Transverse colon (tissue), 4 donors: ENCODE results near the gene MAJIN.

ENCODE experiments used
- EP300 ChIP-seq: sonication (generic); formaldehyde crosslinking; IDR thresholded peaks from one replicate; pipeline ENCODE4 v1.6.1; 2017; ENCODE audit warnings: antibody characterized with exemption, low read depth
- POLR2A ChIP-seq: fragments of 450-650 bp; IDR thresholded peaks from one replicate; pipeline ENCODE4 v1.6.1; 2016; ENCODE audit warnings: antibody characterized with exemption, mild to moderate bottlenecking, moderate library complexity
- POLR2AphosphoS5 ChIP-seq, 3 donors: sonication (generic); formaldehyde crosslinking; IDR thresholded peaks; one replicate each; pipeline ENCODE4 v1.6.1; 2016; ENCODE audit warnings: antibody characterized with exemption in 3 of 3
- TF ChIP-seq, protein P1 (sequence below), 5 experiments: fragments of 200-600 bp in 3 of 5; fragments of 450-650 bp in 2 of 5; sonication (generic) in 3 of 5; IDR thresholded peaks; 1 replicate in 2 of 5; 2 replicates in 3 of 5; pipeline ENCODE4 v1.5.1; 2016 to 2017; ENCODE audit warnings: antibody characterized with exemption in 5 of 5, inconsistent platforms in 3 of 5, mild to moderate bottlenecking in 2 of 5, moderate library complexity in 1 of 5

DNA sequence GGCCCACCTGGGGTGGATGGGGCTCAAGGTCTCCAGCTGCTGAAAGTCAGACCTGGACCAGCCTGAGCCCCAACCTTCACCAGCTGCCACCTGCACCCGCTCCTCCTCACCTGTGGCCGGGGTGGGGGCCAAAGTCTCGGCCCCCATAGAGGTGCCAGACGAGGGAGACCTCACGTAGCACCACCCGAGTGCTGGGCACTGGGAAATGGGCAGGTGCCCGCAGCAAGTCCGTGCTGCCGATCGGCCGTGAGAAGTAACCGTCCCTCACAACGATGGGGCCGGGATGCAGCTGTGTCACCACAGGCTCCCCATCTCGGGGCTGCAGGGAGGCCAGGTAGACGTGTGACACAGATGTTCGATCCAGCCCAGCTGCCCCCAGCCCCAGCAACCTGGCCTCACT is 71.1 kb downstream of the MAJIN start:
- TF ChIP-seq, protein P1, sequence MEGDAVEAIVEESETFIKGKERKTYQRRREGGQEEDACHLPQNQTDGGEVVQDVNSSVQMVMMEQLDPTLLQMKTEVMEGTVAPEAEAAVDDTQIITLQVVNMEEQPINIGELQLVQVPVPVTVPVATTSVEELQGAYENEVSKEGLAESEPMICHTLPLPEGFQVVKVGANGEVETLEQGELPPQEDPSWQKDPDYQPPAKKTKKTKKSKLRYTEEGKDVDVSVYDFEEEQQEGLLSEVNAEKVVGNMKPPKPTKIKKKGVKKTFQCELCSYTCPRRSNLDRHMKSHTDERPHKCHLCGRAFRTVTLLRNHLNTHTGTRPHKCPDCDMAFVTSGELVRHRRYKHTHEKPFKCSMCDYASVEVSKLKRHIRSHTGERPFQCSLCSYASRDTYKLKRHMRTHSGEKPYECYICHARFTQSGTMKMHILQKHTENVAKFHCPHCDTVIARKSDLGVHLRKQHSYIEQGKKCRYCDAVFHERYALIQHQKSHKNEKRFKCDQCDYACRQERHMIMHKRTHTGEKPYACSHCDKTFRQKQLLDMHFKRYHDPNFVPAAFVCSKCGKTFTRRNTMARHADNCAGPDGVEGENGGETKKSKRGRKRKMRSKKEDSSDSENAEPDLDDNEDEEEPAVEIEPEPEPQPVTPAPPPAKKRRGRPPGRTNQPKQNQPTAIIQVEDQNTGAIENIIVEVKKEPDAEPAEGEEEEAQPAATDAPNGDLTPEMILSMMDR (IDR thresholded peaks at IDR 0.05): no peak
- no peak for TF ChIP-seq EP300
- TF ChIP-seq POLR2A: no peak
- TF ChIP-seq POLR2AphosphoS5 (IDR thresholded peaks at IDR 0.05): no peak
